Activated CD4-positive, alpha-beta T cell treated with anti-CD3 and anti-CD28 coated beads, Interleukin-2, amount 10 ng/mL, durations not matched to agents 7 days and 5 days (primary cell): ENCODE results near the gene PPP4C. TPM values are rescaled to one million over a fixed set of nuclear protein-coding genes. Genes with fewer than 3 reads are reported as not detected.

Experiments used
- CTCF ChIA-PET: fragments of 350-600 bp; sonication (Branson Sonifier 250); formaldehyde crosslinking; loops from one replicate; lab custom pipeline; 2021; ENCODE audit warnings: antibody characterized with exemption; lab: Charles Lee
- POLR2A ChIA-PET: fragments of 350-600 bp; sonication (Branson Sonifier 250); formaldehyde crosslinking; loops from one replicate; lab custom pipeline; 2021; ENCODE audit warnings: antibody characterized with exemption; lab: Charles Lee
- DNase-seq: peaks from one replicate; pipeline ENCODE4 v3.0.0-alpha.2; 2020
- H3K27ac Mint-ChIP-seq: one replicate; pipeline ENCODE4 v1.8.0; 2021; ENCODE audit warnings: mild to moderate bottlenecking, moderate library complexity, mixed read lengths
- H3K27me3 Mint-ChIP-seq: one replicate; pipeline ENCODE4 v1.8.0; 2021; ENCODE audit warnings: mixed read lengths
- H3K36me3 Mint-ChIP-seq: one replicate; pipeline ENCODE4 v1.8.0; 2021; ENCODE audit warnings: low read depth, mixed read lengths
- H3K4me1 Mint-ChIP-seq: one replicate; pipeline ENCODE4 v1.8.0; 2021; ENCODE audit warnings: mixed read lengths
- H3K4me3 Mint-ChIP-seq: one replicate; pipeline ENCODE4 v1.8.0; 2021; ENCODE audit warnings: mild to moderate bottlenecking, moderate library complexity, mixed read lengths
- H3K9me3 Mint-ChIP-seq: one replicate; pipeline ENCODE4 v1.8.0; 2021; ENCODE audit warnings: mixed read lengths
- total RNA-seq, 2 experiments: library from RNA; stranded (reverse); gene quantifications; one replicate each; pipeline ENCODE4 v1.2.3, GENCODE V29; 2021

The PPP4C gene
- total RNA-seq, 2 experiments from 2014 or later = 129 to 136 TPM

GRCh38 chr16:30068750-30069610 is 6.8 kb upstream of the PPP4C start:
- H3K4me1 Mint-ChIP-seq = peaks cover 35% of the 10 kb centered on the region
- ChIA-PET POLR2A (no interaction called here), CTCF (interaction anchor here (1.2 to 1.8 kb wide), 3 partner anchors 10 to 23 kb away, joined by 3 to 6 read pairs (median 4); partner anchors contain the start of gene TBX6)
- H3K9me3 Mint-ChIP-seq = no peaks in the 10 kb centered on the region
- H3K27me3 Mint-ChIP-seq = no peaks in the 10 kb centered on the region
- peaks cover 60% of the 10 kb centered on the region for H3K36me3 Mint-ChIP-seq
- H3K4me3 Mint-ChIP-seq = peak overlapping the region; percentile 39
- H3K27ac Mint-ChIP-seq = peak overlapping the region; percentile 77
- DNase-seq = peak; percentile 74

- Mint-ChIP-seq H3K4me1 (peaks cover 37% of the 10 kb centered on the region), H3K27ac (peak overlapping the region; percentile 42), H3K9me3 (no peaks in the 10 kb centered on the region), H3K36me3 (peaks cover 56% of the 10 kb centered on the region), H3K27me3 (no peaks in the 10 kb centered on the region), H3K4me3 (no peak overlapping the region)
- no peak for DNase-seq
- ChIA-PET POLR2A (no interaction called here), CTCF (interaction anchor here (1.2 to 1.8 kb wide), 3 partner anchors 9 to 22 kb away, joined by 3 to 6 read pairs (median 4); partner anchors contain the start of gene TBX6)
Measured at GRCh38 chr16:30069611-30070462, 6.0 kb upstream of the PPP4C start.

- Mint-ChIP-seq H3K4me1 (peaks cover 40% of the 10 kb centered on the region), H3K27ac (peak overlapping the region; percentile 42), H3K9me3 (no peaks in the 10 kb centered on the region), H3K4me3 (no peak overlapping the region), H3K27me3 (no peaks in the 10 kb centered on the region), H3K36me3 (peaks cover 54% of the 10 kb centered on the region)
- DNase-seq = no peak
- ChIA-PET CTCF (interaction anchor here (0.6 kb wide), 1 partner anchor 421 kb away, joined by 3 read pairs; no protein-coding TSS in a partner anchor), POLR2A (no interaction called here)
Measured at GRCh38 chr16:30070490-30070889, 5.3 kb upstream of the PPP4C start.

- ChIA-PET POLR2A (interaction anchor here (0.6 to 1.8 kb wide), 4 partner anchors 11 to 476 kb away, joined by 3 to 6 read pairs (median 4); partner anchors contain the start of genes ALDOA, TBX6 and YPEL3), CTCF (interaction anchor here (0.9 to 10.6 kb wide), 4 partner anchors 15 to 54 kb away, joined by 3 to 112 read pairs (median 4); partner anchors contain the start of gene TBX6)
- no peaks in the 10 kb centered on the region for H3K27me3 Mint-ChIP-seq
- H3K36me3 Mint-ChIP-seq = peaks cover 40% of the 10 kb centered on the region
- H3K9me3 Mint-ChIP-seq = no peaks in the 10 kb centered on the region
- H3K4me1 Mint-ChIP-seq = peaks cover 43% of the 10 kb centered on the region
- H3K4me3 Mint-ChIP-seq = peak overlapping the region; percentile 81
- no peak for DNase-seq
- H3K27ac Mint-ChIP-seq = peak overlapping the region; percentile 78
Measured at GRCh38 chr16:30076276-30076791, 540 bp downstream of the PPP4C start.

GRCh38 chr16:30077656-30078055 is 1.9 kb downstream of the PPP4C start:
- Mint-ChIP-seq H3K4me3 (peak overlapping the region; percentile 81), H3K36me3 (peaks cover 41% of the 10 kb centered on the region), H3K9me3 (no peaks in the 10 kb centered on the region), H3K27ac (peak overlapping the region; percentile 51), H3K27me3 (no peaks in the 10 kb centered on the region), H3K4me1 (peaks cover 41% of the 10 kb centered on the region)
- POLR2A ChIA-PET = interaction anchor here (1.8 kb wide), 1 partner anchor 12 kb away, joined by 6 read pairs; the partner anchor contains the start of gene ALDOA
- CTCF ChIA-PET = interaction anchor here (0.5 to 10.6 kb wide), 2 partner anchors 14 kb away, joined by 4 to 112 read pairs; partner anchors contain the start of gene TBX6
- no peak for DNase-seq

- H3K4me1 Mint-ChIP-seq = peaks cover 43% of the 10 kb centered on the region
- no peaks in the 10 kb centered on the region for H3K27me3 Mint-ChIP-seq
- POLR2A ChIA-PET = no interaction called here
- CTCF ChIA-PET = interaction anchor here (0.9 to 10.6 kb wide), 3 partner anchors 10 to 13 kb away, joined by 4 to 112 read pairs (median 4); partner anchors contain the start of gene TBX6
- peaks cover 51% of the 10 kb centered on the region for H3K36me3 Mint-ChIP-seq
- H3K4me3 Mint-ChIP-seq = no peak overlapping the region
- no peak for DNase-seq
- H3K9me3 Mint-ChIP-seq = no peaks in the 10 kb centered on the region
- H3K27ac Mint-ChIP-seq = no peak overlapping the region
Measured at GRCh38 chr16:30078744-30079143, 3.0 kb downstream of the PPP4C start.

GRCh38 chr16:30079480-30079879 is 3.7 kb downstream of the PPP4C start:
- peaks cover 47% of the 10 kb centered on the region for H3K4me1 Mint-ChIP-seq
- no peaks in the 10 kb centered on the region for H3K9me3 Mint-ChIP-seq
- H3K36me3 Mint-ChIP-seq = peaks cover 55% of the 10 kb centered on the region
- peak overlapping the region; percentile 50 for H3K27ac Mint-ChIP-seq
- no peaks in the 10 kb centered on the region for H3K27me3 Mint-ChIP-seq
- ChIA-PET CTCF (interaction anchor here (0.9 to 10.6 kb wide), 2 partner anchors 11 to 12 kb away, joined by 4 to 112 read pairs; partner anchors contain the start of gene TBX6), POLR2A (no interaction called here)
- H3K4me3 Mint-ChIP-seq = no peak overlapping the region
- DNase-seq = no peak

GRCh38 chr16:30082545-30083090 is 6.8 kb downstream of the PPP4C start:
- ChIA-PET CTCF (interaction anchor here (10.6 kb wide), 1 partner anchor 9 kb away, joined by 112 read pairs; the partner anchor contains the start of gene TBX6), POLR2A (no interaction called here)
- DNase-seq = no peak
- Mint-ChIP-seq H3K4me1 (peaks cover 27% of the 10 kb centered on the region), H3K4me3 (no peak overlapping the region), H3K27ac (peak overlapping the region; percentile 58), H3K9me3 (no peaks in the 10 kb centered on the region), H3K27me3 (no peaks in the 10 kb centered on the region), H3K36me3 (peaks cover 49% of the 10 kb centered on the region)

GRCh38 chr16:30083216-30084055 is 7.6 kb downstream of the PPP4C start:
- Mint-ChIP-seq H3K27ac (peak overlapping the region; percentile 80), H3K9me3 (no peaks in the 10 kb centered on the region), H3K36me3 (peaks cover 45% of the 10 kb centered on the region), H3K4me3 (no peak overlapping the region), H3K4me1 (peaks cover 20% of the 10 kb centered on the region), H3K27me3 (no peaks in the 10 kb centered on the region)
- CTCF ChIA-PET = interaction anchor here (10.6 kb wide), 1 partner anchor 8 kb away, joined by 112 read pairs; the partner anchor contains the start of gene TBX6
- DNase-seq = no peak
- POLR2A ChIA-PET = no interaction called here

GRCh38 chr16:30084096-30084815 is 8.5 kb downstream of the PPP4C start:
- Mint-ChIP-seq H3K9me3 (no peaks in the 10 kb centered on the region), H3K27me3 (no peaks in the 10 kb centered on the region), H3K36me3 (peaks cover 45% of the 10 kb centered on the region), H3K4me1 (peaks cover 22% of the 10 kb centered on the region), H3K27ac (peak overlapping the region; percentile 80), H3K4me3 (no peak overlapping the region)
- ChIA-PET CTCF (interaction anchor here (0.5 to 0.6 kb wide), 2 partner anchors 555 to 793 kb away, joined by 3 read pairs; no protein-coding TSS in a partner anchor), POLR2A (no interaction called here)
- DNase-seq = no peak
